Gastrocnemius medialis (tissue), 4 donors: ENCODE measurements around the gene C22orf15. TPM values are rescaled to one million over a fixed set of nuclear protein-coding genes. Genes with fewer than 3 reads are reported as not detected.

Experiments
- ATAC-seq, 2 donors: fragments of 150-250 bp; one replicate each; pipeline ENCODE4 v1.9.1; 2016
- DNase-seq, 2 donors: peaks; one replicate each; pipeline ENCODE4 v3.0.0-alpha.2; 2019
- H3K27ac ChIP-seq, 4 donors: fragments of 200-600 bp; sonication (generic); 1 replicate in 1 of 4; 2 replicates in 3 of 4; pipeline ENCODE4 v1.5.1; 2016 to 2018; ENCODE audit warnings: mild to moderate bottlenecking in 2 of 4, moderate library complexity in 1 of 4
- H3K27me3 ChIP-seq, 3 donors: fragments of 200-600 bp; sonication (generic) in 2 of 3; 1 replicate in 1 of 3; 2 replicates in 2 of 3; pipeline versions ENCODE4 v1.5.1 to v1.6.0; 2016 to 2019; ENCODE audit warnings: mild to moderate bottlenecking in 1 of 3, moderate library complexity in 1 of 3
- H3K36me3 ChIP-seq, 2 donors: fragments of 200-600 bp; sonication (generic) in 1 of 2; one replicate each; pipeline ENCODE4 v1.5.1; 2017 to 2018
- H3K4me1 ChIP-seq, 2 donors: fragments of 200-600 bp; sonication (generic) in 1 of 2; one replicate each; pipeline ENCODE4 v1.5.1; 2016 to 2017; ENCODE audit warnings: mild to moderate bottlenecking in 2 of 2
- H3K4me3 ChIP-seq, 4 donors: fragments of 200-600 bp; sonication (generic) in 3 of 4; 1 replicate in 1 of 4; 2 replicates in 3 of 4; pipeline ENCODE4 v1.5.1; 2016 to 2019; ENCODE audit warnings: mild to moderate bottlenecking in 2 of 4
- H3K9me3 ChIP-seq, 3 donors: fragments of 200-600 bp; sonication (generic) in 2 of 3; 1 replicate in 1 of 3; 2 replicates in 2 of 3; pipeline ENCODE4 v1.5.1; 2016 to 2019
- CTCF ChIP-seq, 5 experiments: fragments of 450-650 bp in 3 of 5; fragments of 200-600 bp in 2 of 5; sonication (generic) in 2 of 5; IDR thresholded peaks in 4 of 5; conservative IDR thresholded peaks in 1 of 5; 1 replicate in 4 of 5; 2 replicates in 1 of 5; pipeline ENCODE4 v1.5.1; 2016 to 2019; ENCODE audit warnings: antibody characterized with exemption in 5 of 5, mild to moderate bottlenecking in 3 of 5, moderate library complexity in 3 of 5
- POLR2A ChIP-seq, 2 donors: fragments of 450-650 bp; IDR thresholded peaks; one replicate each; pipeline ENCODE4 v1.6.1; 2017; ENCODE audit warnings: antibody characterized with exemption in 2 of 2, mild to moderate bottlenecking in 2 of 2, moderate library complexity in 2 of 2
- in situ Hi-C, 4 donors: fragments of 200-750 bp; cut with MboI; loops; one replicate each; pipeline versions ENCODE4 v1.15.0 to v1.8.0; 2017; ENCODE audit warnings: low sequenced_read_pairs in 4 of 4
- intact Hi-C: fragments of 100-400 bp; cut with DNase I; formaldehyde crosslinking; loops from one replicate; pipeline ENCODE4 v1.15.1; 2023; ENCODE audit warnings: low total_unique reads
- total RNA-seq, 4 donors: library from RNA; depleted of rRNA; stranded (reverse); fragments of >200 nt; gene quantifications; one replicate each; pipeline versions ENCODE4 v1.1.0 to v1.2.3, GENCODE V29; 2016

C22orf15 gene
- total RNA-seq, 4 donors from 2014 or later: not detected

- Histone ChIP-seq H3K9me3 (no peaks in the 10 kb centered on the region), H3K4me1 (peaks cover 22 to 23% of the 10 kb centered on the region in 2 donors), H3K36me3 (peaks cover 0 to 47% of the 10 kb centered on the region in 2 donors), H3K4me3 (no peak overlapping the region), H3K27me3 (no peaks in the 10 kb centered on the region), H3K27ac (no peak overlapping the region)
- in situ Hi-C loops: no loop called here
- DNase-seq: no peak
- TF ChIP-seq CTCF (IDR thresholded peaks at IDR 0.05 in 4 of 5, conservative IDR thresholded peaks at IDR 0.05 in 1 of 5) (no peak), POLR2A (IDR thresholded peaks at IDR 0.05) (no peak)
- ATAC-seq: no peak
- intact Hi-C loops: no loop called here
Measured at GRCh38 chr22:23791738-23792645, 29.2 kb downstream of the C22orf15 start.

GRCh38 chr22:23793326-23793725 is 30.5 kb downstream of the C22orf15 start:
- intact Hi-C loops: no loop called here
- H3K9me3 ChIP-seq: no peaks in the 10 kb centered on the region
- in situ Hi-C loops: no loop called here
- no peak overlapping the region for H3K27ac ChIP-seq
- peaks cover 15% of the 10 kb centered on the region in 2 donors for H3K4me1 ChIP-seq
- peaks cover 0 to 53% of the 10 kb centered on the region in 2 donors for H3K36me3 ChIP-seq
- TF ChIP-seq CTCF (IDR thresholded peaks at IDR 0.05 in 4 of 5, conservative IDR thresholded peaks at IDR 0.05 in 1 of 5) (no peak), POLR2A (IDR thresholded peaks at IDR 0.05) (no peak)
- H3K27me3 ChIP-seq: no peaks in the 10 kb centered on the region
- no peak overlapping the region for H3K4me3 ChIP-seq
- ATAC-seq (no peak), DNase-seq (no peak)

- in situ Hi-C loops (no loop called here), intact Hi-C loops (no loop called here)
Measured at GRCh38 chr22:23796461-23796860, 33.7 kb downstream of the C22orf15 start.

GRCh38 chr22:23800297-23801237 is 37.8 kb downstream of the C22orf15 start:
- intact Hi-C loops: no loop called here
- Histone ChIP-seq H3K4me1 (no peaks in the 10 kb centered on the region), H3K27ac (no peak overlapping the region), H3K9me3 (no peaks in the 10 kb centered on the region), H3K4me3 (no peak overlapping the region), H3K36me3 (peaks cover 0 to 78% of the 10 kb centered on the region in 2 donors), H3K27me3 (no peaks in the 10 kb centered on the region)
- TF ChIP-seq POLR2A (IDR thresholded peaks at IDR 0.05): no peak
- no peak for TF ChIP-seq CTCF (IDR thresholded peaks at IDR 0.05 in 4 of 5, conservative IDR thresholded peaks at IDR 0.05 in 1 of 5)
- ATAC-seq (no peak), DNase-seq (no peak)
- in situ Hi-C loops: no loop called here

More at GRCh38 chr22:23796461-23796860, 33.7 kb downstream of the C22orf15 start:
- H3K27ac ChIP-seq: no peak overlapping the region
- DNase-seq (no peak), ATAC-seq (no peak)
- peaks cover 0 to 74% of the 10 kb centered on the region in 2 donors for H3K36me3 ChIP-seq
- H3K4me1 ChIP-seq: no peaks in the 10 kb centered on the region
- TF ChIP-seq POLR2A (IDR thresholded peaks at IDR 0.05) (no peak), CTCF (IDR thresholded peaks at IDR 0.05 in 4 of 5, conservative IDR thresholded peaks at IDR 0.05 in 1 of 5) (no peak)
- H3K9me3 ChIP-seq: no peaks in the 10 kb centered on the region
- no peaks in the 10 kb centered on the region for H3K27me3 ChIP-seq
- H3K4me3 ChIP-seq: no peak overlapping the region
